H1 (cell line): ENCODE data around the gene AMIGO2. TPM values are rescaled to one million over a fixed set of nuclear protein-coding genes. Genes with fewer than 3 reads are reported as not detected.

ENCODE experiments used
- MAFK ChIP-seq: IDR thresholded peaks from 2 replicates; pipeline ENCODE4 v1.6.1; 2012; ENCODE audit warnings: low read depth, mild to moderate bottlenecking, improper control_type of control experiment, low read length
- RNF2 ChIP-seq: fragments of 200-900, 300-1000 bp; sonication (generic); IDR thresholded peaks from 2 replicates; pipeline ENCODE4 v1.7.1; 2016; ENCODE audit warnings: borderline replicate concordance, low read depth, mild to moderate bottlenecking, antibody characterized with exemption, low read length; ENCODE audit not compliant: poor library complexity, severe bottlenecking; ENCODE audit errors: missing control alignments
- TEAD4 ChIP-seq: IDR thresholded peaks from 2 replicates; pipeline ENCODE4 v1.6.1; 2012; ENCODE audit warnings: low read depth, low read length, inconsistent platforms, mixed read lengths
- polyA plus RNA-seq, 7 experiments: library from polyadenylated mRNA; depleted of rRNA in 3 of 7; stranded (reverse) in 5 of 7; unstranded in 2 of 7; fragments of >200 nt in 5 of 7; fragments of 200-250 nt in 2 of 7; gene quantifications; 1 replicate in 5 of 7; 2 replicates in 1 of 7; 4 replicates in 1 of 7; pipeline versions ENCODE4 v1.2.1 to v1.2.3, GENCODE V29; 2011 to 2013; ENCODE audit warnings: missing spikeins in 2 of 7, mixed read lengths in 2 of 7
- total RNA-seq: library from RNA; stranded (reverse); fragmentation: NEBNext Ultra II Directional; extraction: Animal tissue kit (Norgen Biotek cat#: 25700); gene quantifications from 2 replicates; pipeline ENCODE4 v1.2.1, GENCODE V29; 2021

AMIGO2 gene
- total and polyA plus RNA-seq, 2 of the 8 experiments (the other 6 are each of a cell fraction or from before 2014, with no cell fraction given) = 1.7 to 3.3 TPM

DNA sequence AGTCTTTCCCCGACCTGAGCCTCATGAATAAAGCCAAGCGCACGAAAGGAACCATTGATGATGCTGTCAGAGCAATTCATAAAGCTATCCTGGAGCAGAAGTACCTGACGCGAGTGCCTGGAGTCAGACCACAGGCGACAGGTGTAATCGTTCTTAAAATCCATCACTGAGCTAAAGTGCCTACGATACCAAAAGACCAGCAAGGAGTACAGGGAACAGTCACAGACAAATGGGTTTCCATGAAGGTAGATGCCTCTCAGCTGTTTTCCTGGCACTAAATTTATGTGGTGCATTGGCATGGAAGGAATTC lies 1.7 kb downstream of the AMIGO2 start (continued):
- TF ChIP-seq RNF2 (no peak), MAFK (no peak), TEAD4 (no peak)
